H9 (cell line): ENCODE data around the gene CCDC177. TPM values are rescaled to one million over a fixed set of nuclear protein-coding genes. Genes with fewer than 3 reads are reported as not detected.

Source experiments
- DNase-seq: peaks from one replicate; pipeline ENCODE4 v3.0.0-alpha.2; 2017
- H2AFZ ChIP-seq: one replicate; pipeline ENCODE4 v1.6.1; 2013; ENCODE audit warnings: mild to moderate bottlenecking, low read length, control low read depth, moderate library complexity
- H2AK5ac ChIP-seq: 2 replicates; pipeline ENCODE4 v1.6.1; 2013; ENCODE audit warnings: low read length, control low read depth, mixed read lengths; ENCODE audit not compliant: insufficient read length
- H2BK120ac ChIP-seq: one replicate; pipeline ENCODE4 v1.6.1; 2013; ENCODE audit warnings: low read depth, mild to moderate bottlenecking, low read length, control low read depth, inconsistent platforms; ENCODE audit not compliant: poor library complexity, severe bottlenecking
- H2BK12ac ChIP-seq: 2 replicates; pipeline ENCODE4 v1.6.1; 2013; ENCODE audit warnings: low read length, control low read depth, mixed read lengths, low read depth; ENCODE audit not compliant: insufficient read length
- H2BK15ac ChIP-seq: 2 replicates; pipeline ENCODE4 v1.6.1; 2013; ENCODE audit warnings: low read depth, low read length, control low read depth
- H2BK20ac ChIP-seq: one replicate; pipeline ENCODE4 v1.6.1; 2013; ENCODE audit warnings: low read depth, mild to moderate bottlenecking, low read length, control low read depth, inconsistent platforms; ENCODE audit not compliant: poor library complexity, severe bottlenecking
- H2BK5ac ChIP-seq: 2 replicates; pipeline ENCODE4 v1.6.1; 2013; ENCODE audit warnings: low read length, control low read depth, mixed read lengths; ENCODE audit not compliant: insufficient read length
- H3K14ac ChIP-seq: 2 replicates; pipeline ENCODE4 v1.6.1; 2013; ENCODE audit warnings: low read length, control low read depth; ENCODE audit not compliant: insufficient read depth
- H3K18ac ChIP-seq: 2 replicates; pipeline ENCODE4 v1.6.1; 2013; ENCODE audit warnings: low read depth, mild to moderate bottlenecking, mixed read lengths, low read length, control low read depth; ENCODE audit not compliant: insufficient read length
- H3K23ac ChIP-seq: 2 replicates; pipeline ENCODE4 v1.6.1; 2013; ENCODE audit warnings: low read length, control low read depth, mixed read lengths, low read depth; ENCODE audit not compliant: insufficient read length
- H3K23me2 ChIP-seq: 2 replicates; pipeline ENCODE4 v1.6.1; 2013; ENCODE audit warnings: low read depth, mild to moderate bottlenecking, mixed read lengths, low read length, control low read depth; ENCODE audit not compliant: insufficient read length, poor library complexity, severe bottlenecking
- H3K27ac ChIP-seq: 2 replicates; pipeline ENCODE4 v1.5.1; 2013; ENCODE audit warnings: low read length, control low read depth, mixed read lengths, low read depth; ENCODE audit not compliant: insufficient read length
- H3K27me3 ChIP-seq: 2 replicates; pipeline ENCODE4 v1.6.1; 2013; ENCODE audit warnings: low read length, control low read depth, inconsistent platforms; ENCODE audit not compliant: insufficient read depth
- H3K4ac ChIP-seq: 2 replicates; pipeline ENCODE4 v1.6.1; 2013; ENCODE audit warnings: low read depth, mild to moderate bottlenecking, control low read depth, inconsistent platforms, low read length, moderate library complexity
- H3K4me1 ChIP-seq: 2 replicates; pipeline ENCODE4 v1.6.1; 2013; ENCODE audit warnings: low read length, control low read depth, inconsistent platforms; ENCODE audit not compliant: insufficient read depth
- H3K4me2 ChIP-seq: 2 replicates; pipeline ENCODE4 v1.6.1; 2013; ENCODE audit warnings: low read length, control low read depth, mixed read lengths; ENCODE audit not compliant: insufficient read length, insufficient read depth
- H3K56ac ChIP-seq: 2 replicates; pipeline ENCODE4 v1.6.1; 2013; ENCODE audit warnings: low read depth, mild to moderate bottlenecking, mixed read lengths, low read length, control low read depth; ENCODE audit not compliant: insufficient read length
- H3K79me1 ChIP-seq: 2 replicates; pipeline ENCODE4 v1.6.1; 2013; ENCODE audit warnings: low read depth, mild to moderate bottlenecking, moderate library complexity, low read length, control low read depth, inconsistent platforms; ENCODE audit not compliant: insufficient read depth, poor library complexity, severe bottlenecking
- H3K79me2 ChIP-seq: 2 replicates; pipeline ENCODE4 v1.6.1; 2013; ENCODE audit warnings: low read length, control low read depth, inconsistent platforms; ENCODE audit not compliant: insufficient read depth
- H3K9ac ChIP-seq: 2 replicates; pipeline ENCODE4 v1.6.1; 2013; ENCODE audit warnings: low read length, control low read depth, mixed read lengths; ENCODE audit not compliant: insufficient read length; ENCODE audit errors: extremely low read depth
- H3K9me3 ChIP-seq: one replicate; pipeline ENCODE4 v1.6.1; 2013; ENCODE audit warnings: low read depth, low read length, inconsistent platforms; ENCODE audit not compliant: control insufficient read depth
- H3T11ph ChIP-seq: one replicate; pipeline ENCODE4 v1.6.1; 2013; ENCODE audit warnings: mild to moderate bottlenecking, low read length, control low read depth, inconsistent platforms
- H4K20me1 ChIP-seq: one replicate; pipeline ENCODE4 v1.6.1; 2013; ENCODE audit not compliant: control insufficient read depth, insufficient read length, insufficient read depth
- H4K5ac ChIP-seq: 2 replicates; pipeline ENCODE4 v1.6.1; 2013; ENCODE audit warnings: low read depth, mild to moderate bottlenecking, mixed read lengths, low read length, control low read depth; ENCODE audit not compliant: insufficient read length
- H4K8ac ChIP-seq: replicated peaks from 2 replicates; pipeline ENCODE4 v1.6.1; 2013; ENCODE audit warnings: low read length, control low read depth, mixed read lengths, low read depth; ENCODE audit not compliant: insufficient read length
- H4K91ac ChIP-seq: 2 replicates; pipeline ENCODE4 v1.6.1; 2013; ENCODE audit warnings: low read depth, mild to moderate bottlenecking, moderate library complexity, mixed read lengths, low read length, control low read depth; ENCODE audit not compliant: insufficient read length
- H3K27ac Mint-ChIP-seq, 3 experiments: 2 replicates in 2 of 3; 3 replicates in 1 of 3; pipeline ENCODE4 v1.8.0; 2020 to 2021; ENCODE audit warnings: mixed read lengths in 3 of 3, mild to moderate bottlenecking in 1 of 3, moderate library complexity in 1 of 3
- H3K27me3 Mint-ChIP-seq: 2 replicates; pipeline ENCODE4 v1.8.0; 2021; ENCODE audit warnings: low read depth, mild to moderate bottlenecking, moderate library complexity, mixed read lengths
- H3K36me3 Mint-ChIP-seq, 3 experiments: 2 replicates in 2 of 3; 3 replicates in 1 of 3; pipeline ENCODE4 v1.8.0; 2020 to 2021; ENCODE audit warnings: low read depth in 3 of 3, mixed read lengths in 3 of 3; ENCODE audit not compliant: insufficient read depth in 1 of 3
- H3K4me1 Mint-ChIP-seq, 2 experiments: 2 replicates each; pipeline ENCODE4 v1.8.0; 2020; ENCODE audit warnings: mixed read lengths in 2 of 2
- H3K4me3 Mint-ChIP-seq, 2 experiments: 2 replicates in 1 of 2; 3 replicates in 1 of 2; pipeline ENCODE4 v1.8.0; 2020 to 2021; ENCODE audit warnings: mild to moderate bottlenecking in 2 of 2, mixed read lengths in 2 of 2, moderate library complexity in 1 of 2
- H3K9me3 Mint-ChIP-seq, 2 experiments: 2 replicates in 1 of 2; 3 replicates in 1 of 2; pipeline ENCODE4 v1.8.0; 2020; ENCODE audit warnings: mild to moderate bottlenecking in 2 of 2, mixed read lengths in 2 of 2, moderate library complexity in 1 of 2
- WGBS: extraction: QIAGEN DNeasy Blood & Tissue Kit; methylation state at CpG from one replicate; pipeline ENCODE4 v1.1.7; 2013; ENCODE audit warnings: missing lambda C conversion rate, low lambda C conversion rate, mixed read lengths; ENCODE audit not compliant: insufficient read length; ENCODE audit errors: extremely low coverage; 5-methylcytosine and 5-hydroxymethylcytosine counted together
- total RNA-seq: library from RNA; stranded (reverse); gene quantifications from 2 replicates; pipeline ENCODE4 v1.2.1, GENCODE V29; 2021
- TF ChIP-seq, protein P1 (sequence below): fragments of 200-600 bp; sonication (generic); conservative IDR thresholded peaks from 3 replicates; pipeline ENCODE4 v1.8.0; 2021; ENCODE audit warnings: antibody characterized with exemption, mild to moderate bottlenecking

The CCDC177 gene
- total RNA-seq, 1 experiment from 2014 or later: 6.1 TPM

DNA sequence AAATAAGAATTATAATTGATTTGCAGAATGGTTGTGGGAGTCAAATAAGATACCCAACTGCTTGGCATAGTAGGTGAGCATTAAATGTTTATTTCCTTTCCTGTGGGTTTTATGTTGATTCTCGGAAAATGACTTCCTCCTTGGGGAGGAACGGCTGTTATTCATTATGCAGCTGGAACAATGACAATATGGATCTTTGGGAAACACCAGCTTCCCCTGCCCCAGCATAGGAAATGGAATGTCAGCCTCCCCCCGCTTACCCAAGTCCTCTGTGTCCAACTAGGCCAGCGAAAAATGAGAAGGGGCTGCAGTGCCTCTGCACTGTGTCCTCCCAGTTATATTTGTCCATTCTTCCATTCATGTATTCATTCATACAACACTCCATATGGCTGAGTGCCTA is 11.7 kb upstream of the CCDC177 start:
- H2AFZ ChIP-seq: no peak overlapping the region
- no peaks in the 10 kb centered on the region for H3K9me3 ChIP-seq
- H3K4me1 Mint-ChIP-seq: no peaks in the 10 kb centered on the region
- no peaks in the 10 kb centered on the region; a peak in 2 of 7 replicates for H3K36me3 Mint-ChIP-seq
- WGBS: no CpG with 5 or more reads among the region's 4 CpGs
- no peak overlapping the region for H3K56ac ChIP-seq
- no peaks in the 10 kb centered on the region for H3K27me3 ChIP-seq
- TF ChIP-seq, protein P1, sequence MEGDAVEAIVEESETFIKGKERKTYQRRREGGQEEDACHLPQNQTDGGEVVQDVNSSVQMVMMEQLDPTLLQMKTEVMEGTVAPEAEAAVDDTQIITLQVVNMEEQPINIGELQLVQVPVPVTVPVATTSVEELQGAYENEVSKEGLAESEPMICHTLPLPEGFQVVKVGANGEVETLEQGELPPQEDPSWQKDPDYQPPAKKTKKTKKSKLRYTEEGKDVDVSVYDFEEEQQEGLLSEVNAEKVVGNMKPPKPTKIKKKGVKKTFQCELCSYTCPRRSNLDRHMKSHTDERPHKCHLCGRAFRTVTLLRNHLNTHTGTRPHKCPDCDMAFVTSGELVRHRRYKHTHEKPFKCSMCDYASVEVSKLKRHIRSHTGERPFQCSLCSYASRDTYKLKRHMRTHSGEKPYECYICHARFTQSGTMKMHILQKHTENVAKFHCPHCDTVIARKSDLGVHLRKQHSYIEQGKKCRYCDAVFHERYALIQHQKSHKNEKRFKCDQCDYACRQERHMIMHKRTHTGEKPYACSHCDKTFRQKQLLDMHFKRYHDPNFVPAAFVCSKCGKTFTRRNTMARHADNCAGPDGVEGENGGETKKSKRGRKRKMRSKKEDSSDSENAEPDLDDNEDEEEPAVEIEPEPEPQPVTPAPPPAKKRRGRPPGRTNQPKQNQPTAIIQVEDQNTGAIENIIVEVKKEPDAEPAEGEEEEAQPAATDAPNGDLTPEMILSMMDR: no peak
- no peaks in the 10 kb centered on the region for H3K79me2 ChIP-seq
- no peak overlapping the region for H3K27ac ChIP-seq
- no peak overlapping the region for H2BK12ac ChIP-seq
- no peak overlapping the region for H4K5ac ChIP-seq
- peak overlapping the region in 1 of 3 experiments; percentile 85; a peak in 1 of 7 replicates for H3K27ac Mint-ChIP-seq
- peaks cover 3% of the 10 kb centered on the region; the same call in 1 of the 2 replicates for H3K27me3 Mint-ChIP-seq
- no peak for DNase-seq
- no peak overlapping the region for H3K4me2 ChIP-seq
- no peak overlapping the region for H2BK5ac ChIP-seq
- H3K9me3 Mint-ChIP-seq: no peaks in the 10 kb centered on the region
- H3K4me3 Mint-ChIP-seq: no peak overlapping the region
- no peak overlapping the region for H3K9ac ChIP-seq
- H2AK5ac ChIP-seq: no peak overlapping the region
- no peak overlapping the region for H2BK20ac ChIP-seq
- no peak overlapping the region for H3K14ac ChIP-seq
- H3T11ph ChIP-seq: no peak overlapping the region
- H4K8ac ChIP-seq: no peak overlapping the region
- no peak overlapping the region for H4K91ac ChIP-seq
- no peak overlapping the region for H3K18ac ChIP-seq
- no peak overlapping the region for H3K4ac ChIP-seq
- no peaks in the 10 kb centered on the region for H3K23me2 ChIP-seq
- no peaks in the 10 kb centered on the region for H4K20me1 ChIP-seq
- H3K79me1 ChIP-seq: no peaks in the 10 kb centered on the region
- H2BK120ac ChIP-seq: no peak overlapping the region
- no peaks in the 10 kb centered on the region; the same call in 1 of the 2 replicates for H3K4me1 ChIP-seq
- no peak overlapping the region for H2BK15ac ChIP-seq
- H3K23ac ChIP-seq: no peak overlapping the region
